MM.1S (cell line): ENCODE data around the gene GHRH.

Experiments used
- DNase-seq: peaks from one replicate; pipeline ENCODE4 v3.0.0-alpha.2; 2015
- H2AFZ ChIP-seq: fragments of 300-600 bp; sonication (generic); 2 replicates; pipeline ENCODE4 v1.6.0; 2016; ENCODE audit warnings: antibody characterized with exemption, low read length
- H3F3A ChIP-seq: fragments of 300-600 bp; sonication (generic); 2 replicates; pipeline ENCODE4 v1.6.1; 2016; ENCODE audit warnings: mild to moderate bottlenecking, antibody characterized with exemption, low read length, moderate library complexity, mixed read lengths; ENCODE audit not compliant: insufficient read depth
- H3K27ac ChIP-seq: fragments of 300-600 bp; sonication (generic); 2 replicates; pipeline ENCODE4 v1.5.1; 2016; ENCODE audit warnings: mild to moderate bottlenecking, low read length
- H3K27me3 ChIP-seq: fragments of 300-600 bp; sonication (generic); replicated peaks from 2 replicates; pipeline ENCODE4 v1.6.0; 2016; ENCODE audit warnings: low read length; ENCODE audit not compliant: insufficient read depth
- H3K36me3 ChIP-seq: fragments of 300-600 bp; sonication (generic); replicated peaks from 2 replicates; pipeline ENCODE4 v1.6.1; 2016; ENCODE audit warnings: mild to moderate bottlenecking, low read length, mixed read lengths; ENCODE audit not compliant: insufficient read depth
- H3K4me1 ChIP-seq: fragments of 300-600 bp; sonication (generic); 2 replicates; pipeline ENCODE4 v1.6.1; 2016; ENCODE audit warnings: low read length, mixed read lengths
- H3K4me2 ChIP-seq: fragments of 300-600 bp; sonication (generic); 2 replicates; pipeline ENCODE4 v1.6.0; 2016; ENCODE audit warnings: low read depth, low read length
- H3K4me3 ChIP-seq: fragments of 300-600 bp; sonication (generic); 2 replicates; pipeline ENCODE4 v1.5.1; 2016; ENCODE audit warnings: low read length, mixed read lengths
- H3K79me2 ChIP-seq: fragments of 300-600 bp; sonication (generic); 2 replicates; pipeline ENCODE4 v1.6.1; 2016; ENCODE audit warnings: mixed run types, low read length, mixed read lengths
- H3K9ac ChIP-seq: fragments of 300-600 bp; sonication (generic); 2 replicates; pipeline ENCODE4 v1.6.1; 2016; ENCODE audit warnings: low read length, mixed read lengths
- H3K9me2 ChIP-seq: fragments of 300-600 bp; sonication (generic); replicated peaks from 2 replicates; pipeline ENCODE4 v1.6.1; 2016; ENCODE audit warnings: mild to moderate bottlenecking, low read length, mixed read lengths; ENCODE audit not compliant: insufficient read depth
- H3K9me3 ChIP-seq: fragments of 300-600 bp; sonication (generic); replicated peaks from 2 replicates; pipeline ENCODE4 v1.6.1; 2016; ENCODE audit warnings: mild to moderate bottlenecking, low read length, mixed read lengths; ENCODE audit not compliant: insufficient read depth
- H4K20me1 ChIP-seq: fragments of 300-600 bp; sonication (generic); 2 replicates; pipeline ENCODE4 v1.6.1; 2016; ENCODE audit warnings: mild to moderate bottlenecking, low read length, moderate library complexity, mixed read lengths; ENCODE audit not compliant: insufficient read depth
- EZH2 ChIP-seq: fragments of 300-600 bp; sonication (generic); optimal IDR thresholded peaks from 2 replicates; pipeline ENCODE3; 2017; ENCODE audit warnings: low read depth, mild to moderate bottlenecking, antibody characterized with exemption, low read length, mixed read lengths
- EZH2phosphoT487 ChIP-seq: fragments of 300-600 bp; sonication (generic); IDR thresholded peaks from 2 replicates; pipeline ENCODE4 v1.6.1; 2018; ENCODE audit warnings: antibody characterized with exemption, low read length
- TF ChIP-seq, protein P1 (sequence below): fragments of 300-600 bp; sonication (generic); IDR thresholded peaks from 2 replicates; pipeline ENCODE4 v1.5.1; 2016; ENCODE audit warnings: antibody characterized with exemption, low read length, mixed read lengths

The GHRH gene

DNA sequence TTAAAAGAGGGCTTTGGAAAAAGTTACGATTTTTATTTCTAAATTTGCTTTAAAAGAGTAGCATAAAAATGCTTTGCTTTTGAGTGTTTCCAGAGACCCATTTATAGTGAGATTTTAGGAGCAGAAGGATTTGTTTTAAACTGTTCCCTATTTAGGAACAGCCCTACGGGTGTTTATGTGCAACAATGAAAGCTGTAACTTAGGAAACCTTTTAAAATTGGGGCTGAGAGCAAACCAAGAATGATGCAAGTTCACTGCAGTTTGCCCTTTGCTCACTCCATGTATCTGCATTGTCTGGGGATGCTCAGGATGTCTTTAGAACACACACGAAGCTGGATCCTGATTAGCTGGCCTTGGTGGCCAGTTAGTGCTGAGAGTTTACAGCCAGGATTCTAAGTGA lies 40.9 kb downstream of the GHRH start:
- TF ChIP-seq, protein P1, sequence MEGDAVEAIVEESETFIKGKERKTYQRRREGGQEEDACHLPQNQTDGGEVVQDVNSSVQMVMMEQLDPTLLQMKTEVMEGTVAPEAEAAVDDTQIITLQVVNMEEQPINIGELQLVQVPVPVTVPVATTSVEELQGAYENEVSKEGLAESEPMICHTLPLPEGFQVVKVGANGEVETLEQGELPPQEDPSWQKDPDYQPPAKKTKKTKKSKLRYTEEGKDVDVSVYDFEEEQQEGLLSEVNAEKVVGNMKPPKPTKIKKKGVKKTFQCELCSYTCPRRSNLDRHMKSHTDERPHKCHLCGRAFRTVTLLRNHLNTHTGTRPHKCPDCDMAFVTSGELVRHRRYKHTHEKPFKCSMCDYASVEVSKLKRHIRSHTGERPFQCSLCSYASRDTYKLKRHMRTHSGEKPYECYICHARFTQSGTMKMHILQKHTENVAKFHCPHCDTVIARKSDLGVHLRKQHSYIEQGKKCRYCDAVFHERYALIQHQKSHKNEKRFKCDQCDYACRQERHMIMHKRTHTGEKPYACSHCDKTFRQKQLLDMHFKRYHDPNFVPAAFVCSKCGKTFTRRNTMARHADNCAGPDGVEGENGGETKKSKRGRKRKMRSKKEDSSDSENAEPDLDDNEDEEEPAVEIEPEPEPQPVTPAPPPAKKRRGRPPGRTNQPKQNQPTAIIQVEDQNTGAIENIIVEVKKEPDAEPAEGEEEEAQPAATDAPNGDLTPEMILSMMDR, result no peak
- TF ChIP-seq EZH2 (no peak), EZH2phosphoT487 (no peak)
- Histone ChIP-seq H2AFZ (no peak overlapping the region), H4K20me1 (0 out of 2 replicates have a peak, but pooled peaks cover 7% of the 10 kb centered on the region), H3F3A (no peaks in the 10 kb centered on the region), H3K4me1 (no peaks in the 10 kb centered on the region), H3K27me3 (no peaks in the 10 kb centered on the region), H3K4me3 (no peak overlapping the region), H3K79me2 (peaks cover 6% of the 10 kb centered on the region; the same call in 1 of the 2 replicates), H3K9me2 (no peaks in the 10 kb centered on the region), H3K27ac (no peak overlapping the region), H3K4me2 (no peak overlapping the region), H3K9me3 (no peaks in the 10 kb centered on the region), H3K9ac (no peak overlapping the region), H3K36me3 (peaks cover 28% of the 10 kb centered on the region; the same call in 1 of the 2 replicates)
- DNase-seq, result no peak

DNA sequence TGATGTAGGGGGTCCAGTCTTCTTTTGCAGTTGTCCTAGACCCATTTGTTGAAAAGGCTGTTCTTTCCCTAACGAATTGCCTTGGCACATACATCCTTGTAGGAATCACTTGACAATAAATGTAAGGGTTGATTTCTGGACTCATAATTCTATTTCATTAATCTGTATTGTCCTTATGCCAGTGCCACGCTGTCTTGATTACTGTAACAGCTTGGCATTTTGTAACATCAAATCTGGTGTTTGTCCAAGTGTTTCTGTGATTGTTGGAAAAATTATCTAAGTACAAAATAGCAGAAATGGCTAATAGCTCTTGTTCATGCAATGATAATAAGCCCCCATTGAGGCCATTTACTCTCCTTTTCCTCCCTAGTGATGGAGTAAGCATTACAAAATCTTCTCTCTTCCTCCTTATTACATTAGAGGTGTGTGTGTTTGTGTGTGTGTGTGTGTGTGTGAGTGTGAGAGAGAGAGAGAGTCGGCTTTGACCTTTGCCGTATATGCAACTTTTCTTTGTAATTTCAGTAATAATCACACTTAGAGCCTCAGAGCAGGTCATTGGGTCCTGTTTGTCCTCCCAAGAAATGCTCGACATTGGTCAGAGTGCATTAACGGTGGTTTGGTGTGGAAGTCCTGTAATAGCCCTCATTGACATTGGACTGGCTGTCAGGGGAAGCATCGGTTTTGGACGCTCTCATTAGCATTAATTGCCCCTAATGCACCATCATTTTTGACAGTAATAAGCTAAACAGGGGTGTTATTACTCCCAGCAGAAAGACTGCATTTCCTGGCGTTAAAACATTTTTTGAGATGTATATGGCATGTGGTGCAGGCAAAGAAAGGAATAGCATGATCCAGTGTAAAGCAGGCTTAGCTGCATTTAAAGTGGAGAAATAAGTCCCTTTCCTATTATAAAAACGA lies 41.6 kb downstream of the GHRH start:
- H3F3A ChIP-seq, result no peaks in the 10 kb centered on the region
- no peaks in the 10 kb centered on the region for H3K9me3 ChIP-seq
- DNase-seq, result no peak
- H3K27ac ChIP-seq, result no peak overlapping the region
- no peak overlapping the region for H3K4me2 ChIP-seq
- H3K79me2 ChIP-seq, result peaks cover 12% of the 10 kb centered on the region; the same call in 1 of the 2 replicates
- peaks cover 23% of the 10 kb centered on the region; the same call in 1 of the 2 replicates for H3K36me3 ChIP-seq
- no peak overlapping the region for H3K4me3 ChIP-seq
- H3K27me3 ChIP-seq, result no peaks in the 10 kb centered on the region
- no peaks in the 10 kb centered on the region for H3K9me2 ChIP-seq
- no peak overlapping the region for H2AFZ ChIP-seq
- H4K20me1 ChIP-seq, result 0 out of 2 replicates have a peak, but pooled peaks cover 7% of the 10 kb centered on the region
- H3K9ac ChIP-seq, result no peak overlapping the region
- H3K4me1 ChIP-seq, result no peaks in the 10 kb centered on the region
- no peak for TF ChIP-seq EZH2phosphoT487
- TF ChIP-seq EZH2, result no peak
- TF ChIP-seq, protein P1, result no peak

DNA sequence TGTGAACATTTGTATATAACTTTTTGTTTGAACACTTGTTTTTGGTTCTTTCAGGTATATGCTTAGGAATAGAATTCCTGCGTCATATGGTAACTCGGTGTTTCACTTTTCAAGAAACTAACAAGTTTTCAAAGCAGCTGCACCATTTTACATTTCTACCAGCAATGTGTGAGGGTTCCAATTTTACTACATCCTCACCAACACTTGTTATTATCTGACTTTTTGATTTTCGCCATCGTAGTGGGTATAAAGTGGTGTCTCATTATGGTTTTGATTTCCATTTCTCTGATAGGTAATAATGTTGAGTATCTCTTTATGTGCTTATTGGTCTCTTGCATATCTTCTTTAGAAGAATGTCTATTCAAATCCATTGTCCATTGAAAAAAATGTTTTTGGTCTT lies 42.6 kb downstream of the GHRH start:
- no peak overlapping the region for H3K4me3 ChIP-seq
- H3K79me2 ChIP-seq, result peaks cover 12% of the 10 kb centered on the region; the same call in 1 of the 2 replicates
- H3K36me3 ChIP-seq, result peaks cover 20% of the 10 kb centered on the region; the same call in 1 of the 2 replicates

More for the DNA sequence above, 42.6 kb downstream of the GHRH start:
- no peak overlapping the region for H2AFZ ChIP-seq
- H3K9ac ChIP-seq, result no peak overlapping the region
- TF ChIP-seq, protein P1, result no peak
- TF ChIP-seq EZH2 (no peak), EZH2phosphoT487 (no peak)
- 0 out of 2 replicates have a peak, but pooled peaks cover 7% of the 10 kb centered on the region for H4K20me1 ChIP-seq
- no peaks in the 10 kb centered on the region for H3K9me3 ChIP-seq
- no peak overlapping the region for H3K27ac ChIP-seq
- no peaks in the 10 kb centered on the region for H3K4me1 ChIP-seq
- no peaks in the 10 kb centered on the region for H3K27me3 ChIP-seq
- H3K9me2 ChIP-seq, result no peaks in the 10 kb centered on the region
- DNase-seq, result no peak
- no peaks in the 10 kb centered on the region for H3F3A ChIP-seq
- H3K4me2 ChIP-seq, result no peak overlapping the region
